HepG2 (cell line): Measurements from ENCODE around the gene NID1.

ENCODE experiments used
- CEBPG ChIP-seq: IDR thresholded peaks from 2 replicates; pipeline ENCODE4 v1.6.1; 2016
- FIP1L1 ChIP-seq: fragments of 200-400 bp; formaldehyde crosslinking; IDR thresholded peaks from 2 replicates; pipeline ENCODE4 v1.6.1; 2018; ENCODE audit warnings: low read depth, mild to moderate bottlenecking, low read length, moderate library complexity, borderline replicate concordance; ENCODE audit not compliant: insufficient read depth
- FOXK1 ChIP-seq: sonication (generic); formaldehyde crosslinking; IDR thresholded peaks from 2 replicates; pipeline ENCODE4 v1.4.0; 2020; ENCODE audit warnings: low read depth, missing genetic modification reagents, borderline replicate concordance
- NPAS2 ChIP-seq: sonication (generic); formaldehyde crosslinking; IDR thresholded peaks from 2 replicates; pipeline ENCODE4 v1.8.0; 2022; ENCODE audit warnings: mild to moderate bottlenecking, missing genetic modification reagents, borderline replicate concordance
- SP2 ChIP-seq: sonication (generic); formaldehyde crosslinking; IDR thresholded peaks from 2 replicates; pipeline ENCODE4 v1.5.1; 2020; ENCODE audit warnings: mild to moderate bottlenecking, missing genetic modification reagents
- ZBTB43 ChIP-seq: sonication (generic); formaldehyde crosslinking; conservative IDR thresholded peaks from 2 replicates; pipeline ENCODE4 v1.4.0; 2020; ENCODE audit warnings: missing genetic modification reagents
- ZFAT ChIP-seq: sonication (generic); formaldehyde crosslinking; conservative IDR thresholded peaks from 2 replicates; pipeline ENCODE4 v1.8.1; 2023; ENCODE audit warnings: missing genetic modification reagents, inconsistent platforms

- no peak for TF ChIP-seq CEBPG (CRISPR knock-in tag)
- no peak for TF ChIP-seq ZFAT
- TF ChIP-seq SP2 (CRISPR knock-in tag) = no peak
- no peak for TF ChIP-seq NPAS2 (CRISPR knock-in tag)
- TF ChIP-seq ZBTB43 (CRISPR knock-in tag) = no peak
- no peak for TF ChIP-seq FOXK1 (CRISPR knock-in tag)
- TF ChIP-seq FIP1L1 = no peak
Measured at GRCh38 chr1:235979716-235980333, 85.1 kb downstream of the NID1 start.
